K562 (cell line): ENCODE measurements around the gene SKAP1. TPM values are rescaled to one million over a fixed set of nuclear protein-coding genes. Genes with fewer than 3 reads are reported as not detected.
A peak's percentile ranks its signal among the peaks of the same experiment; 100 is the strongest.

Source experiments
- CBFA2T2 ChIP-seq: fragments of 450-650 bp; conservative IDR thresholded peaks from 2 replicates; pipeline ENCODE4 v1.6.1; 2017; ENCODE audit warnings: mild to moderate bottlenecking
- CBX3 ChIP-seq, 2 experiments: IDR thresholded peaks; 1 replicate in 1 of 2; 2 replicates in 1 of 2; pipeline ENCODE4 v1.6.1; 2012; ENCODE audit warnings: inconsistent platforms in 2 of 2, low read length in 2 of 2, borderline replicate concordance in 1 of 2, control low read depth in 1 of 2
- DMBX1 ChIP-seq: fragments of 250-450 bp; sonication (Bioruptor Pico); IDR thresholded peaks from 2 replicates; pipeline ENCODE4 v1.8.0; 2022; ENCODE audit warnings: inconsistent platforms, mild to moderate bottlenecking, moderate library complexity, borderline replicate concordance
- EHMT2 ChIP-seq: fragments of 450-650 bp; IDR thresholded peaks from 2 replicates; pipeline ENCODE4 v1.6.1; 2018; ENCODE audit warnings: antibody characterized with exemption
- FOSL1 ChIP-seq: fragments of 200-800 bp; sonication (Bioruptor generic); conservative IDR thresholded peaks from 2 replicates; pipeline ENCODE4 v1.6.1; 2016; ENCODE audit warnings: missing genetic modification characterization, missing compliant biosample characterization
- HCFC1 ChIP-seq: IDR thresholded peaks from 2 replicates; pipeline ENCODE4 v1.6.1; 2012; ENCODE audit warnings: low read depth, low read length, improper control_type of control experiment
- MYC ChIP-seq, 2 experiments: fragments of 250-450 bp in 1 of 2; sonication (Bioruptor Pico) in 1 of 2; IDR thresholded peaks; 2 replicates each; pipeline versions ENCODE4 v1.5.1 to v1.6.1; 2012 to 2021; ENCODE audit warnings: low read depth in 2 of 2, borderline replicate concordance in 1 of 2, improper control_type of control experiment in 1 of 2, low read length in 1 of 2, mild to moderate bottlenecking in 1 of 2, moderate library complexity in 1 of 2
- NCOA1 ChIP-seq: fragments of 450-650 bp; IDR thresholded peaks from 2 replicates; pipeline ENCODE4 v1.6.1; 2016; ENCODE audit warnings: low read depth
- NR2C1 ChIP-seq, 2 experiments: fragments of 450-650 bp; IDR thresholded peaks; 2 replicates each; pipeline ENCODE4 v1.6.1; 2017; ENCODE audit warnings: mild to moderate bottlenecking in 2 of 2, antibody characterized with exemption in 1 of 2, inconsistent platforms in 1 of 2, missing compliant biosample characterization in 1 of 2, missing genetic modification characterization in 1 of 2
- RCOR1 ChIP-seq, 2 experiments: IDR thresholded peaks; 2 replicates each; pipeline ENCODE4 v1.6.1; 2012; ENCODE audit warnings: low read depth in 2 of 2, low read length in 2 of 2, borderline replicate concordance in 1 of 2, improper control_type of control experiment in 1 of 2
- RFX1 ChIP-seq: fragments of 450-650 bp; IDR thresholded peaks from 2 replicates; pipeline ENCODE4 v1.6.1; 2016; ENCODE audit warnings: mild to moderate bottlenecking, moderate library complexity
- SPI1 ChIP-seq: IDR thresholded peaks from 2 replicates; pipeline ENCODE4 v1.6.1; 2011; ENCODE audit warnings: low read depth, low read length, control low read depth, borderline replicate concordance
- STAT5A ChIP-seq: IDR thresholded peaks from 2 replicates; pipeline ENCODE4 v1.6.1; 2012; ENCODE audit warnings: low read length, inconsistent platforms, borderline replicate concordance
- TEAD1 ChIP-seq, 2 experiments: fragments of 450-650 bp in 1 of 2; sonication (generic) in 1 of 2; formaldehyde crosslinking; IDR thresholded peaks; 2 replicates each; pipeline versions ENCODE4 v1.4.0 to v1.8.0; 2020 to 2022; ENCODE audit warnings: mild to moderate bottlenecking in 2 of 2, missing genetic modification reagents in 1 of 2
- ZBTB2 ChIP-seq: fragments of 450-650 bp; IDR thresholded peaks from 2 replicates; pipeline ENCODE4 v1.6.1; 2016; ENCODE audit warnings: antibody characterized with exemption
- ZEB2 ChIP-seq: fragments of 450-650 bp; IDR thresholded peaks from 2 replicates; pipeline ENCODE4 v1.6.1; 2016
- ZNF318 ChIP-seq, 2 experiments: fragments of 450-650 bp; IDR thresholded peaks; 2 replicates each; pipeline ENCODE4 v1.6.1; 2016; ENCODE audit warnings: mild to moderate bottlenecking in 2 of 2, borderline replicate concordance in 1 of 2, low read depth in 1 of 2, moderate library complexity in 1 of 2
- polyA plus RNA-seq, 8 experiments: library from polyadenylated mRNA; depleted of rRNA in 4 of 8; stranded (reverse) in 5 of 8; unstranded in 3 of 8; fragments of >200 nt; fragmentation: Nextera tagmentation in 2 of 8; fragmentation: Illumina TruSeq in 1 of 8; extraction: Ambion mirVana in 2 of 8; extraction: Trizol in 1 of 8; gene quantifications; 2 replicates each; pipeline versions ENCODE4 v1.2.1 to v1.2.3, GENCODE V29; 2011 to 2014; ENCODE audit warnings: inconsistent platforms in 1 of 8, missing spikeins in 1 of 8
- total RNA-seq, 7 experiments: library from RNA; depleted of rRNA in 6 of 7; stranded (reverse); fragments of >200 nt in 6 of 7; fragmentation: Illumina TruSeq in 2 of 7; extraction: Trizol in 2 of 7; gene quantifications; 2 replicates each; pipeline versions ENCODE4 v1.2.1 to v1.2.3, GENCODE V29; 2011 to 2021; ENCODE audit warnings: low replicate concordance in 1 of 7

SKAP1 gene
- total and polyA plus RNA-seq, 9 of the 15 experiments (the other 6 are each of a cell fraction or from before 2014, with no cell fraction given): 0.06 to 0.80 (median 0.10) TPM; not detected in 4

- peak; percentile 61 to 69; a peak in 2 of 4 replicates for TF ChIP-seq ZNF318 (IDR thresholded peaks at IDR 0.05; ENCODE audit: borderline replicate concordance in 1 of 2, low read depth in 1 of 2)
- TF ChIP-seq CBX3 (IDR thresholded peaks at IDR 0.05; ENCODE audit: borderline replicate concordance in 1 of 2, low read length in 2 of 2): peak in 1 of 2 experiments; percentile 26; a peak in 1 of 3 replicates
- 0 out of 2 replicates have a peak, but pooled peaks have one; percentile 23 for TF ChIP-seq DMBX1 (CRISPR knock-in tag)
- peak; percentile 49 for TF ChIP-seq FOSL1 (tag)
- peak; percentile 86 for TF ChIP-seq ZEB2
- TF ChIP-seq STAT5A: peak; percentile 74; the same call in 1 of the 2 replicates
- no peak; the same call in 1 of the 2 replicates for TF ChIP-seq NR2C1 (IDR thresholded peaks at IDR 0.05)
- 0 out of 2 replicates have a peak, but pooled peaks have one; percentile 19 for TF ChIP-seq NR2C1 (tag; IDR thresholded peaks at IDR 0.05)
- peak; percentile 86 for TF ChIP-seq CBFA2T2
- TF ChIP-seq RCOR1 (IDR thresholded peaks at IDR 0.05; ENCODE audit: borderline replicate concordance in 1 of 2, low read depth in 2 of 2, low read length in 2 of 2): peak in 1 of 2 experiments; percentile 86; a peak in 2 of 4 replicates
- TF ChIP-seq MYC (IDR thresholded peaks at IDR 0.05; ENCODE audit: low read depth, low read length): peak; percentile 81
- TF ChIP-seq MYC (CRISPR knock-in tag; IDR thresholded peaks at IDR 0.05; ENCODE audit: borderline replicate concordance, low read depth): no peak
- TF ChIP-seq EHMT2: peak; percentile 17; the same call in 1 of the 2 replicates
- TF ChIP-seq RFX1: no peak
- 0 out of 2 replicates have a peak, but pooled peaks have one; percentile 42 for TF ChIP-seq ZBTB2
- peak; percentile 76 for TF ChIP-seq NCOA1
- peak; percentile 73 for TF ChIP-seq SPI1
- 0 out of 2 replicates have a peak, but pooled peaks have one; percentile 15 for TF ChIP-seq HCFC1
- TF ChIP-seq TEAD1 (CRISPR knock-in tag; IDR thresholded peaks at IDR 0.05): 0 out of 4 replicates have a peak, but pooled peaks have one; percentile 15 to 34
Measured at GRCh38 chr17:48478224-48479013, 48.4 kb upstream of the SKAP1 start (continued).
